ENCODE data around the gene FOXO1. TPM values are rescaled to one million over a fixed set of nuclear protein-coding genes. Genes with fewer than 3 reads are reported as not detected.
A peak's percentile ranks its signal among the peaks of the same experiment; 100 is the strongest.

The FOXO1 gene
- total RNA-seq, 3 donors from 2014 or later = 54.1 to 163 (median 67.2) TPM

DNA sequence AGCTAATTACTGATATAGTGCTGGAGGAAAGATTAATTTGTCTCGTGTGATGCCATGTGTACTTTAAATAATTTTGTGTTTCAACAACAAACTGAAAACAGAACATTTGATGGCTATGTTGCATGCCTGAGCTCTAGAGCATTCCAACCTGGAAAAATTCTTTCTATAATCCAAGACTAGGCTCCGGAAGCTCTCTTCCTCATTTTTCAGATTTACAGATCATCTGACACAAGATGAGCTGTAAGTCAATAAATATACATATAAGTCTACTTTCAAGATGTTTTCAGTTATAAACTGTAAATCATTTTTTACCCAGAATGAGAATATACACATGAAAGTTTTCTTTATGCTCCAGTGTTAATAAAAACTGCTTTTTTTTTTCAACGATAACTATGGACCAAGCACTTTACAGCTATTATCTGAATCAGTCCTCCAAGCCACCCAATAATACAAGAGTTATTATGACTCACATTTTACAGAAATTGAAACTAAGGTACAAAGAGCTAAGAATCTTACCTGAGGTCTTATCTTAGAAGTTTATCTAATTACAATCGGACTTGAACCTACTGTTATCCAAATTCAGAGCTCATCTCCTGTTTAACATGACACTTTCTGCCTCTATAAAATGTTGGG is 6.4 kb upstream of the FOXO1 start:
- intact Hi-C loops (cut with DNase I; ENCODE audit: low total_unique reads) = no loop called here
- no peaks in the 10 kb centered on the region for H3K9me3 ChIP-seq

GRCh38 chr13:40671956-40672764 is 5.7 kb upstream of the FOXO1 start:
- DNase-seq (ENCODE audit: low spot score in 2 of 2) = no peak
- H3K9me3 ChIP-seq = no peaks in the 10 kb centered on the region
- H3K27ac ChIP-seq = no peak overlapping the region
- no peaks in the 10 kb centered on the region for H3K27me3 ChIP-seq
- intact Hi-C loops (cut with DNase I; ENCODE audit: low total_unique reads) = no loop called here
- TF ChIP-seq POLR2AphosphoS5 (IDR thresholded peaks at IDR 0.05) (no peak), POLR2A (IDR thresholded peaks at IDR 0.05) (no peak), CTCF (IDR thresholded peaks at IDR 0.05) (no peak)
- no peak overlapping the region for H3K4me3 ChIP-seq
- H3K36me3 ChIP-seq = no peaks in the 10 kb centered on the region
- no peaks in the 10 kb centered on the region for H3K4me1 ChIP-seq

More for the DNA sequence above, 6.4 kb upstream of the FOXO1 start:
- no peak overlapping the region for H3K27ac ChIP-seq
- H3K36me3 ChIP-seq = no peaks in the 10 kb centered on the region
- no peaks in the 10 kb centered on the region for H3K27me3 ChIP-seq
- no peak for DNase-seq (ENCODE audit: low spot score in 2 of 2)
- H3K4me3 ChIP-seq = no peak overlapping the region
- H3K4me1 ChIP-seq = no peaks in the 10 kb centered on the region
- TF ChIP-seq POLR2AphosphoS5 (IDR thresholded peaks at IDR 0.05) (no peak), CTCF (IDR thresholded peaks at IDR 0.05) (no peak), POLR2A (IDR thresholded peaks at IDR 0.05) (no peak)

DNA sequence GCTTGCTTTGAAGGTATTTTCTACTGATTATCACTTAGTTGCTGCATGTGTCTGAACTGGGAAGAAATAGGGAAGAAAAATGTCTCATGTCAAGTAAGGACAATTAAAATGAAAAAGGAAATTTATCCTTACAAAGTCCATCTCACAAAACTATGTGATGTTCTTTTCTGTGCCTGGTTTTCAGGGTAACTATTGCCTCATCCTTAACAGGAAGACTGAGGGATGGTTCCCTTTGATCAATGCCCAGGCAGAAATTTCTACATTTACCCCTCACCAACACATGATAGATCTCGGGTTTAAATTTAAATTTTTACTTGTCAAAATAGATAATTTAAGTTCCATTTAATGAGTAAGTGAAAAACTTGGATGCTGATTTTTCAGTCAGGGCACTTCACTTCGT is 3.9 kb upstream of the FOXO1 start:
- Histone ChIP-seq H3K27me3 (no peaks in the 10 kb centered on the region), H3K4me3 (no peak overlapping the region), H3K4me1 (no peaks in the 10 kb centered on the region), H3K36me3 (no peaks in the 10 kb centered on the region), H3K9me3 (no peaks in the 10 kb centered on the region), H3K27ac (no peak overlapping the region)
- no peak for TF ChIP-seq CTCF (IDR thresholded peaks at IDR 0.05)
- no peak for TF ChIP-seq POLR2A (IDR thresholded peaks at IDR 0.05)
- no peak for TF ChIP-seq POLR2AphosphoS5 (IDR thresholded peaks at IDR 0.05)
- intact Hi-C loops (cut with DNase I; ENCODE audit: low total_unique reads) = no loop called here
- no peak for DNase-seq (ENCODE audit: low spot score in 2 of 2)

- Histone ChIP-seq H3K36me3 (no peaks in the 10 kb centered on the region), H3K4me1 (no peaks in the 10 kb centered on the region), H3K27me3 (no peaks in the 10 kb centered on the region), H3K9me3 (no peaks in the 10 kb centered on the region), H3K4me3 (peak overlapping the region in 1 of 3 donors; percentile 99), H3K27ac (peak overlapping the region in 1 of 2 donors; percentile 40)
- TF ChIP-seq CTCF (IDR thresholded peaks at IDR 0.05) (peak in 1 of 3 donors; percentile 33), POLR2A (IDR thresholded peaks at IDR 0.05) (no peak)
- no peak for DNase-seq (ENCODE audit: low spot score in 2 of 2)
- intact Hi-C loops (cut with DNase I; ENCODE audit: low total_unique reads) = no loop called here
Observed at GRCh38 chr13:40668335-40668734, 1.9 kb upstream of the FOXO1 start.

GRCh38 chr13:40667622-40667978 is 1.2 kb upstream of the FOXO1 start:
- H3K27me3 ChIP-seq = no peaks in the 10 kb centered on the region
- peak overlapping the region; percentile 98 to 99 for H3K27ac ChIP-seq
- intact Hi-C loops (cut with DNase I; ENCODE audit: low total_unique reads) = no loop called here
- H3K4me1 ChIP-seq = no peaks in the 10 kb centered on the region
- peak overlapping the region; percentile 91 to 99 (median 99) for H3K4me3 ChIP-seq
- H3K36me3 ChIP-seq = no peaks in the 10 kb centered on the region
- H3K9me3 ChIP-seq = no peaks in the 10 kb centered on the region
- DNase-seq (ENCODE audit: low spot score in 2 of 2) = peak in 1 of 2 donors; percentile 49
- TF ChIP-seq POLR2A (IDR thresholded peaks at IDR 0.05) = no peak
- no peak for TF ChIP-seq CTCF (IDR thresholded peaks at IDR 0.05)
- no peak for TF ChIP-seq POLR2AphosphoS5 (IDR thresholded peaks at IDR 0.05)
